GM21423 (cell line): ENCODE results near the gene CASQ1.

Experiments
- ATAC-seq: cut with Tn5 transposase; IDR thresholded peaks from one replicate; pipeline ENCODE4 v1.9.1; 2021; ENCODE audit warnings: mild to moderate bottlenecking, moderate library complexity; ENCODE audit not compliant: unreplicated experiment

Gene CASQ1

DNA sequence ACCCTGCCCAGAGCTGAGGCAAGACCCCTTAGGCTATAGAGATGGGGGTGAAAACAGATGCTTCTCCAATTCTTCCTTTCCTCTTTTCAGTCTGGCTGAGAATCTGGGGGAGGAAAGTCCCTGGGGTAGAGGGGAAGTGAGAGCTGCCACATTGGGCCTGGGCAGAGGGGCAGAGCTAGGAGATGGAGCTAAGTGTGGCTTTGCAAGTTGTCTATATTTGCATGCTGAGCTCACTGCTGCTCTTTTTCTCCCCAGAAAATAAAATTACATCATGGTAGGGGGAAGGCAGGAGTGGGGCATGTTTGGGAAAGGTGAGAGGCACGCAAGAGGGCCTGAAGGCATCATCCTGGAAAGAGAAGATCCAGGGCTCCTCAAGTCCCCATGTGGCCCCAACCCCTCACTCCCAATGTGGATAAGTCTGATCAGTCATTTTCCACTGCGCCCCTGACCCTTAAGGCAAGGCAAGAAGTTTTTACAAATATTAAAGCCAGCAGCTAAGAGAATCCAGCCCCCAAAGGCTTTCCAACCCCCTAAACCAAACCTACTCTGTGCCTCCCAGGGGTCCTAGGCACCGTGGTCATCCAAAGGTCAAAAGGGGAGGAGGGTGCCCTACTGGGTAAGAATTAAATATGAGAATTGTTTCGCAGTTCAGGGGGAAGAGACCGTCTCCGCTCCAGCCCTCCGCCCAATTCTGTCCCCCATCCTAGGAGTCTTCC is 14.3 kb downstream of the CASQ1 start:
- peak; percentile 57 for ATAC-seq

DNA sequence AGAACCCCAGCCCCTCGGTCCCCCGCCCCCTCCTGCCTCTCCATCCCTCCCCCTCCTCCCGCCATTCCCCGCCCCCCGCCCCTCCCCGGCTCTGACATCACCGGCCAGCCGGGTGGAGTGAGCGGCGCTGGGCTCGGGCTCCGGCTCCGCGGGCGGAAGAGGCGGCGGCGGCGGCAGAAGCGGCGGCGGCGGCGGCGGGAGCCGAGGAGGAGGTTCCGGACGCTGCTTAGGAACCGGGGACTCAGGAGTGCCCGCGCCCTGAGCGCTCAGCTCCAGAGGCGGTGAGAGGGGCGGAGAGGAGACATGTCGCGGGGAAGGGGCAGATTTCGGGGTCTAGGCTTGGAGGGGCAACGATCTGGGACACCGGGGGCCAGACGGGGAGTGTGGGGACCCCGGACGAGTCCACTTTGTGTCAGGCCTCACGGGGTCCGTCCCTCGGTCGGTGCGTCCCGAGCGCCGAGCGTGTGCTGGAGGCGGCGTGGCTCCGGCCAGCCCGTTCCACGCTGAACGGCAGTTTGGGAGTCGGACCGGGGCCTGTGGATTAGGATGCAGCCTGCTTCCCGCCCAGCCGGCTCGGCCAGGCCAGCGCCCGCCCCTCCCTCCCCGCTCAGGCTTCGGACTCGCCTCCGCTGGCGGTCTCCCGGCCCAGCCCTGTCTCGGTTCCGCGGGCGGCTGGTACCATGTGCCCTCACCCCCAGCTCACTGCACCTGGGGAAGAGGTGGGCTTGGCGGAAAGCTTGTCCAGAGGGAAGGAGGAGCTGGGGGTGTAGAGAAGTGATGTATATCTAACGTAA is 15.1 kb downstream of the CASQ1 start, which contains the start of gene PEA15:
PEA15 (plus strand) TSS at position 143 of the 794 bp plus-strand sequence. CDS start 6,161 bp downstream, outside the sequence.
- ATAC-seq: peak; percentile 42

DNA sequence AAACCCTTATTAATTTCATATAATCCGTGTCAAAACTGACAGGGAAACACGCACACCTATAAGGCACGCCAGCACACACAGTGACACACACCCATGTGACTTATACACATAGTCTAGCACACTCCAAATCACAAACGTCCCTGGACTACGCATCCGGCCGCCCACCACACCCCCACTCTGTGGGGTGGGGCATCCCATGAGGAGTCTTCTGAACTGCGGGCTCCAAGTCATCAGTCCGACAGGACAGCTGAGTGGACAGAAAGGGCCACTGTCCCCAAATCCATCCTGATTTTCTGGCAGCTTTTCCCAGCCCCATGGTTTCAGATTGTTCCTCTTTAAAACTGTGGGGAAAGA is 15.6 kb downstream of the CASQ1 start:
- ATAC-seq: no peak

- ATAC-seq: no peak
These were observed 16.2 kb downstream of the CASQ1 start for GRCh38 chr1:160206421-160207117.

DNA sequence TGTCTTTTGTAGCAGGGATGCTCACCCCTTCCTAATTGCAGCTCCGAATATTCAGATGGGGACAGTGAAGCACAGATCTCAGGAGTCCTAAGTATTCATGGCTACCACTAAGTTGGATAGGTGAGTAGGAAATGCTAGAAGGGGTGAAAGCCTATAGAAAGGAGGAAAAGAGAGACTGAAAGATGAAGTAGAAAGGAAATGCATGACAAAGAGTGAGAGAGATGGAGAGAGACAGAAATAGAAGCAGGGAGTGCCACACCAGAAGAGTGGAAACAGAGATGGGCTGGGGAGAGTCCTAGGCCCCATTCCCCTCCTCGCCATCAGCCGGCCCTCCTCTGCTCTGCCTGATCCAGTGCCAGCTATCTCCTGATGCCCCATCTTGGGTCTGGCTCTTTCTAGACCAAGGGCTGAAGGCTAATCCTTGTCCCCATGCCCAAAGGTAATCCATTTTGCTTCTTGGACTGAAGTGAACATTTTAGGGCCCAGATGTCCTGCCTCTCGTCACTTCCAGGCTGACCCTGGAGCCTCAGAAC is 16.8 kb downstream of the CASQ1 start:
- ATAC-seq: no peak

DNA sequence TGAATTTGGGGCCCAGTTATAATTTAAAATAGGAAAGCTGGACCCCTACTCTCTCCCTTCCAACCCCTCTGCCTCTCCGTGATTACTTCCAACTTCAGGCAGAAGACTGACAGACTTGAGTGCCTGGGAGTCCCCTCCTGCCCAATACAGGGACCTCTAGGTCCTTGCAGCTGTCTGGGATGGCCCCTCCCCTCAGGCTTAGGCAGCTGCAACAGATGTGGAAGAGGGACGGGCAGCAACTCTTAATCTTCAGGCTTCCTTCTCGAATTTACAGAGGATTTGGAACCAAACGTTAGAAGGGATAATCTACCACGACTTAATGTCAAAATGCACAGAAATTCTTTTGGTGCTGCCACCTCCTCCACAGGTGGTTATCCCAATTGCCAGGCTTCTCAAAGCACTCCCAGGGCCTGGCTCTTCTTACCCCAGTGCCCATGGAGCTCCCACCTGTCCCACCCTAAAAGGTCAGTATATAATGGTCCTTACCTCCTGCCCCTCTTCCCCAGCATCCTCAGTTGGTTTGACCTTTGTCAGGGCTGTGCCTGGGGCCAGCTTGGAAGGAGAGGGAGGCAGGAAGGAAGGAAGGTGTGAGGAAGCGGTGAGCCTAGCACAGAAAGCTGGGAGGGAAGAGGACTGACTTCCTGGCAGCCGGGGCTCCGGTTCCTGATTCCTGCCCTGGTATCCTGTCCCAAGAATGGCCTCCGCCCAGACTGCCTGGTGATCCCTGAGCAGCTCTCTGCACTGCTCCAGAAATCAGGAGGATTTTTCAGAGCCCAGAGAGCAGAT is 17.6 kb downstream of the CASQ1 start:
- no peak for ATAC-seq

GRCh38 chr1:160208557-160209320 is 18.4 kb downstream of the CASQ1 start:
- no peak for ATAC-seq

DNA sequence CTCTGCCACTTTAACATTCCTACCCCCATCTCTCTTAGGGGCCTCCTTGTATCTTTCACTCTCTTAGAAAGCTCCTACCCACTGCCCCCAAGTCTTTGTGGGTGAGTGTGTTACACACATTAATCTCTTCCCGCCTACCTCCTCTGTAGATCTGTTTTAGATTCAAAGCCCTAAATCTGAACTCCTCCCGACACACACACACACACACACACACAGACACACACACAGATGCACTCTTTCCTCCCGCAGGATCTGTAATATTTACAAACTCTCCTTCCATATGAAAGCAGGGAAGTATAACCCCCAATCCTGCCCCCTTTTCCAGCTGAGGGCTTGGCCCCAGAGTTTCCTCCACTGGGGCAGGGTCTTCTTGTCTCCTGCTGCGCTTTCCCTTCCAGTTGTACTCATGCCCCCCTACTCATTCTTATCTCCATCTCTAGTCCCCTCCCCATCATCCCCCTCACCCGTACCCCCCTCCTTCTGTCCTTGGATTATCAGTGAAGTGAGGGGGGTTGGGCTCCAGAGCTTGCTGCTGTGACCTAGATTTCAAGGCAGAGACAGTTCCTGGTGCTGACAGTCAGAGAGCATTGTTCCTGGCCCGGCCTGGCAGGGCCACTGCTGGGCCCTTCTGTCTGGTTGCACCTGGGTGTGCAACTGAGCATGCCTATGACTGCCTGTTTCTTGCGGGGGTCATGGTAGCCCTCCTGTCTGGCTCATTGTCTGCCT is 19.1 kb downstream of the CASQ1 start:
- no peak for ATAC-seq

DNA sequence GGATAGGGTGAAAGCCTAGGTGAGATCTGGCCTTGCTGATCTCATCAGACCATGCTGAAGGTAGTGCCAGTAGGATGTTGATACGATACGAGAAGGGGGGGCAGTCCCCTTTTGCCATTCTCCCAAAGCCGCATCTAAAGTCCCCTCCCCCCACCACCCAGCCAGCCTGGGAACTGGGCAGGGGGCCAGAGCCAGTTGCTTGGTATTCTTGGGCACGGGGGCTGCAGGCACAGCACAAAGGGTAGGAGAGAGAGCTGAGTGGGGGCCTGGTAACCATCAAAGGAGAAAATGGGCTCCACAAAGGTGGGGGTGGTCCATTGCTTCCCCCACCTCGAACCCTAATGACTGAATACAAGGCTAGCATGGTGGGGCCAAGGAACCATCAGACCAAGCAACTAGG is 20.2 kb downstream of the CASQ1 start:
- no peak for ATAC-seq

DNA sequence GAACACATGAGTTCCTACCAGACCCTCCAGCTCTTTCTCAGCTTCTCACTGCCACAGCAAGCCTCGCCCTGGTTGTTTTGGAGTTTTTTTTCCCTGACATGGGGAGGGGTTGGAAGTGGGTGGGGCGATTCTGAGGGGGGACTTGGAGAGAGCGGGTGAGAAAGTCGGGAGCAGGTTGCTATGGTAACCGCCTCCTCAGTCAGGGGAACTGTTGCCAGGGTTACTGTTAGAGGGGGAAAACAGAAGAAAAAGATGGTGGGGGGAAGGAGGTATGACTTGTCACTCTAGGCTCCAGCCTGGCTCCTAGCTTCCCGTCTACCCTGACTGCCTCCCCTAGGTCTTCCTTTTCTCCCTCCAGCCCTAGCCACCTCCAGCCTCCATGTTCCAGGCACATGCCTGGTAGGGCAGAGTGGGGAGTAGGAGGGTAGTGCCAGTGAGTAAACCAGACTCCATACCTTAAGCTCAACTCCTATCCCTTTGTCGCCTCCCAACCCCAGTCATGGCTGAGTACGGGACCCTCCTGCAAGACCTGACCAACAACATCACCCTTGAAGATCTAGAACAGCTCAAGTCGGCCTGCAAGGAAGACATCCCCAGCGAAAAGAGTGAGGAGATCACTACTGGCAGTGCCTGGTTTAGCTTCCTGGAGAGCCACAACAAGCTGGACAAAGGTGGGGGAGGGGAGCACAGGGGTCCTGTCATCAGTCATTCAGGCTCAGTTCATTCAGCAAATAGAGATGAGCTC is 20.8 kb downstream of the CASQ1 start:
- no peak for ATAC-seq

GRCh38 chr1:160214481-160215140 is 24.2 kb downstream of the CASQ1 start:
- no peak for ATAC-seq

DNA sequence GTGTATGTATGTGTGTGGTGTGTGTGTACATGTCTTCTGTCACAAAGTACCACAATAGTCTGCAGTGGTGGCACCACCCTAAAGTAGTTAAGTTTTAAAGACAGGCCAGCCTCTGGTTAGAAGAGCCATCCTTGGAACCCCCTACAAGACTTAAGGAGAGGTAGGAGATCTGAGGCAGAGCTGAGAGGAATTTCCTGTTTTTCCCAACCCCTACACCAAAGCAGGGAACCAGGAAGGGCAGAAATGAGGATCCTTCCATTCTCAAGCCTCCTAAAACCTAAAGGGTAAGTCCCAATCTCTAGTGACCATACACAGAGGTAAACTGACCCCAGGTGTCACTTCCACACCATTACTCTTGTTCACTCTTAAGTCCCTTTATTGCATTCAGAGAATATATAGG is 25.9 kb downstream of the CASQ1 start:
- no peak for ATAC-seq

DNA sequence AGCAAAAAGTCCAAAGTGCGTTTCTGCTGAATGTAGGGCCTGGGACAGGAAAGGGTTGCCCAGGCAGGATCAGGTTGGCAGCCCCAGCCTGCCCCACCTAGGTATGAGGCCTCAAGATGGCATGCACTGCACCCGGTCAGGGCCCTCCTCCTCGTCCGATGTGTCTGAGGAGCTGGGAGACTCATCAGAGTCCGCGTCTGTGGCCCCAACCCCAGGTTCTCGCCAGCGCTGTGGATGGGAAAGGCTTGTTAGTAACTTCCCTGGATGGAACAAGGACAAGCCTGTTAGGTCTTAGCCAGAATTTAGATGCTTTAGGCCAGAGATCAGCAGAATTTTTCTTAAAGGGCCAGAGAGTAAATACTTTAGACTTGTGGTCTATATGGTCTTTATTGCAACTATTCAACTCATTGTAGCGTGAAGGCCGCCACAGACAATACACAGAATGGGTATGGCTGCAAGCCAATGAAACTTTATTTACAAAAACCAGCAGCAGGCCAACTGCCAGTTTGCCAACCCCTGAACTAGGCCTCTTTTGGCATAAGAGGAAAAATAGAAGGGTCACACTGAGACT is 27.2 kb downstream of the CASQ1 start:
- ATAC-seq: no peak

DNA sequence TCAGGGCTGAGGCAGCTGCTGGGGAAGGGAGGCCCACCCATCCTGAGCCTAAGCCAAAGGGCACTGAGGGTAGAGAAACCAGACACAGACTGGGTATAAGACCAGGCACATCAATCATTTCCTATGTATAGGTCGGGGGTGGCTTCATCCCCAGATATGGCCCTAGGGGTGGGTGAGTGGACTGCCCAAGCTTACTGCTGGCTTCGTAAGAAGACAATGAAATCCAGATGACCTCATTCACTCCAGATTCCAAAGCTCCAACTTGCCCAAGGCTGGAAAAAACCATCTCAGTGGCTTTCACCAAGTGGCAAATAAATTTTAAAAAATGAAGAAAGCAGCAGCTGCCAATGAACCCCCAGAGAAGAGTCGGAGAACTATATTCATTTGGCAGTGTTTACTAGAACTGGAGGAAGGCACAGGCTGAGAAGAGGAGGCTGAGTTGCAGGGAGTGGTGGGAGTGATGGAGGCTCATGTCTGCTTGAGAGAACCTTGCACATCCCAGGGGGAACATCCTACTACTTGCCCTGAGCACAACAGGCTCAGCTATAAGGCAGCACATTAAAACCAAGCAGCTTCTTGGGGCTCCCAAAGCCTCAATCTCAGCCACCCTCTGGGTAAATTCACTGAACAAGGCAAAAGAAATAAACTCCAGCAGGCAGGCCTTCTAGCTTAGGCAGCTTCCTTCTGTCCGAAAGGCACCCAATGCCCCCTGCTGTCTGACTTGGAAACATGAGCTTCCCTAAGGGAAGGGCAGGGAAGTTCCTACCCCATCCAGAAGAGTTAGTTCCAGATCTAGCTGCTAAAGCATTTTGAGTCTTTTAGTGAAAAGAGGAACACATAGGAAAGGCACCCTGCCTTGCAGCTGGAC is 28.9 kb downstream of the CASQ1 start:
- no peak for ATAC-seq

- ATAC-seq: no peak
These were observed 29.9 kb downstream of the CASQ1 start for GRCh38 chr1:160220301-160220700.

DNA sequence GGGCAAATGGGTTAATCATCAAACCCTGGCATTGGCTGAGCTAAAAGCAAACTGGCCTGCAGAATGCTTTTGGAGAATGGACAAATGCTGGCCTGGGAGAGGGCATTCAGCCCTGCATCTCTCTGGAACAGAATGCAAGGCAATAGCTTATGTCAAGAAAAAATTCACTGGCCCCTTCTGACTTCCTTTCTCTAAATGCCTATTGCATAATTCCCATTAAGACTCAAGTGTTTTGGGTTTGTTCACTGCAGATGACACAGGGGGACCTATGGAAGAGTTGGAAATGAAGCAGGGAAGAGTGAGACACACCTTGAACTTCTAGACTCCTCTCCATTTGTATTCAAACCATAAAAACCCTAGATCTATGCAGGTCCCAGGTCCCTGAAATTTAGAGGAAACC is 30.7 kb downstream of the CASQ1 start:
- ATAC-seq: no peak

DNA sequence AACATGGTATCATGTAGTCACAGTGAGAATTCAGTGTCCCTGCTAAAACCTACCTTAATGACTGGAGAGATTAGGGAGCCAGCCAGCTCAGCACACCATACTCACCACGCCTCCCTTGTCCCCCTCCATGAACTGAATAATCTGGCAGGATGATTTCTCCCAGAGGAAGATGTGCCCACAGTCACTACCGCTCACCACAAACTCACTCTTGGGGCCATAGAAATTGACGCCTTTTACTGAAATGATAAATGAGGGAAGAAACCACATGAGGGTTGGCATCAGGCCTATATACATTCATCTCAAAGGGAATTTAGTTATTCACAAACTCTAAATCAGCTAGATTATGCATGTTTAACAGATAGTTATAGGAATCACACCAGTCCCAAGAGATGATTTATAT is 32.2 kb downstream of the CASQ1 start:
- no peak for ATAC-seq
